ENCODE results near the gene KCNK1.
A peak's percentile ranks its signal among the peaks of the same experiment; 100 is the strongest.
"Not testable (repeated sequence)": the region's sequence is repeated elsewhere in the genome, so short reads cannot be mapped to it uniquely, and the experiment has no call there.

The KCNK1 gene

GRCh38 chr1:233614173-233614742 is 352 bp downstream of the KCNK1 start:
- no peak for TF ChIP-seq CTCF (IDR thresholded peaks at IDR 0.05; ENCODE audit: borderline replicate concordance, control extremely low read depth, extremely low read depth, insufficient read depth, missing control alignments)
- in situ Hi-C loops (cut with MboI; ENCODE audit: low sequenced_read_pairs, unreplicated experiment) = no loop called here
- DNase-seq (ENCODE audit: low spot score) = peak; percentile 71

DNA sequence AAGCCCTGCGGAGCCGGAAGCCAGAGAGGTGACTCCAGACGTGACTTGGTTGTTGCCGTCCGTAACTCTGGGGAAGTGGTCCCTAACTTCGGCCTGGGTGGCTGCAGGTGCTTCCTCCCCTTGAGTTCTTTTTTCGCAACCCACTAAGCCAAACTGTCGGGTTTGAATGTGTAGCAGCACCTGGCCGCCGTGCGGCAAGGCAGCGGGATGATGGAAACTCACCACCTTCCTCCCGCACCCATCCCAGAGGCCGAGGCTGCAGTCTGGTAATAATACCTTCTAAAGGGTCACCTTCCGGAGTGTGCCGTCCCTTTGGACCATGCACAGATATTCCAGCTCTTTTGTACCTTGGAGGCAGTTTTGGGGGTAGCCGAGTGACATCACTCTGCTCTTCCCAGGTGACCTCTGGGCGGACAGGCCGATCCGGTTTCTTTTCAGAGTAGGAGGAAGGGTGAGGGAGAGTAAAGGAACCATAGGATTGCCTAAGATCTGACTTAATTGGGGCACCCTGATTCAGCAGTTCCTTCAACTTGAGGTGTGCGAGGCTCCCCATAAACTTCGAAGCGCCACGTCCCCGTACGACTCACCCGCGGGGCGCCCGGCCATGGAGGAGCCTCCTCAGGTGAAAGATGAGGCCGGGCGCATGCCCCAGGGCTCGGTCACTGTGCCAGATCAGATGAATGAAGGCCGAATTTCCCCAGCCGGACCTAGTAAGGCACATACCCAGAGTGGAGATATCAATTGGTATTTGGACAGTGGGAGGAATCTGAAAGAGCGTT is 1.0 kb downstream of the KCNK1 start:
- TF ChIP-seq CTCF (IDR thresholded peaks at IDR 0.05; ENCODE audit: borderline replicate concordance, control extremely low read depth, extremely low read depth, insufficient read depth, missing control alignments) = no peak
- in situ Hi-C loops (cut with MboI; ENCODE audit: low sequenced_read_pairs, unreplicated experiment) = no loop called here
- peak; percentile 45 for DNase-seq (ENCODE audit: low spot score)

DNA sequence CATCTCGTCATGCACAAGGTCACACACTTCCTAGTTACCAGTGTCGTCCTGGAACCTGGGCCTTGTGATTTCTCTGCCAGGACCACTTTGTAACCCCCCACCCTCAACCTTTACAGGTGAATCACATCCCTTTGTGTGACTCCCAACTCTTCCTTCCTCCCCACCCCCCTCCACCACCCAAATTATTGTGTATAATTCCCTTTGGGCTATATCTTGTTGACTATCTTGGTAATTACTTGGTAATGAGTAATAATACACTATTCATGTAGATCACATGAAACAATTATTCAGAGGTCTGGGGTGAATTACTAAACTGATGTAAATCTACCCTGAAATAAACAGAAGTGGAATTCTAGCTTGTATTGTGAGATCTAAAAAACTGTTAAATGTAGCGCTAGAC is 1.7 kb downstream of the KCNK1 start:
- no peak for TF ChIP-seq CTCF (IDR thresholded peaks at IDR 0.05; ENCODE audit: borderline replicate concordance, control extremely low read depth, extremely low read depth, insufficient read depth, missing control alignments)
- no peak for DNase-seq (ENCODE audit: low spot score)
- in situ Hi-C loops (cut with MboI; ENCODE audit: low sequenced_read_pairs, unreplicated experiment) = no loop called here

DNA sequence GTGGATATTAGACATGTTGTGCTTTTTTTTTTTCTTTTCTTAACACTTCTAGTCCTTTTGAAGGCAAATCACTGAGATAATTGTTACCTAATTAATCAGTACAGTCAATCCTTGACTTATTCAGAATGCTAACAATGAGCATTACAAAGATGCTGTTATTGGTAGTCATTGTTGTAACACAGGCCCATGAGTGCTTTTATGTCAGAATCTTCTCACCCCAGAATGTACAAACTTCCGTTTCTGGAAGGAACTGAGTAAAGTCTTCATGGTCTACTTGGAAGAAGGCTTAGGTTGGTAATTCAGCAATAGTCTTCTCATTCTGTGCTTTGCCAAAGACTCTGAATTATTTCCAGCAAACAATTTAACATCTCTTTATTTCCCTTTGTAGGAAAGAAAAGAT is 3.1 kb downstream of the KCNK1 start:
- no peak for TF ChIP-seq CTCF (IDR thresholded peaks at IDR 0.05; ENCODE audit: borderline replicate concordance, control extremely low read depth, extremely low read depth, insufficient read depth, missing control alignments)
- DNase-seq (ENCODE audit: low spot score) = no peak
- in situ Hi-C loops (cut with MboI; ENCODE audit: low sequenced_read_pairs, unreplicated experiment) = no loop called here

GRCh38 chr1:233619414-233619813 is 5.5 kb downstream of the KCNK1 start:
- in situ Hi-C loops (cut with MboI; ENCODE audit: low sequenced_read_pairs, unreplicated experiment); DNase-seq (ENCODE audit: low spot score): not testable (repeated sequence)

DNA sequence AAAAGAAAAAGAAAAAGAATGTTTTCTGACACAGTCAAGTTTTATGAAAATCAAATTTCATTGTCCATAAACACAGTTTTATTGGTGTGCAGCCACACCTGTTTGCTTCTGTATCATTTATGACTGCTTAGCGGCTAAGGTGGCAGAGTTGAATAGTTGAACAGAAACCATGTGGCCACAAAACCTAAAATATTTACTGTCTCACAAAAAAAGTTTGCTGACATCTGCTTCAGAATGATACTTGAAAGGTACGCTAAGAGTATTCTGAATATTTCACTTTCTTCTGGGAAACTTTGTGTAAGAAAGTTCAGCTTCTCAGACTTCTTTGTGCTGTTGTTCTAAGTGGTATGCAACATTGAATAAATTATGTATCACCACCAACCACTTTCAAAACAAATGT is 6.2 kb downstream of the KCNK1 start:
- in situ Hi-C loops (cut with MboI; ENCODE audit: low sequenced_read_pairs, unreplicated experiment) = no loop called here
- no peak for DNase-seq (ENCODE audit: low spot score)
- no peak for TF ChIP-seq CTCF (IDR thresholded peaks at IDR 0.05; ENCODE audit: borderline replicate concordance, control extremely low read depth, extremely low read depth, insufficient read depth, missing control alignments)

GRCh38 chr1:233621923-233622322 is 8.0 kb downstream of the KCNK1 start:
- DNase-seq (ENCODE audit: low spot score) = no peak
- no peak for TF ChIP-seq CTCF (IDR thresholded peaks at IDR 0.05; ENCODE audit: borderline replicate concordance, control extremely low read depth, extremely low read depth, insufficient read depth, missing control alignments)
- in situ Hi-C loops (cut with MboI; ENCODE audit: low sequenced_read_pairs, unreplicated experiment) = no loop called here

All from GM13976 (cell line).